ENCODE results near the gene MAEA. TPM values are rescaled to one million over a fixed set of nuclear protein-coding genes. Genes with fewer than 3 reads are reported as not detected.

The MAEA gene
- total and polyA plus RNA-seq, 8 donors = 43.8 to 70.4 (median 56.1) TPM

- TF ChIP-seq CTCF (IDR thresholded peaks at IDR 0.05) = no peak
- ATAC-seq = no peak
- peaks cover 0 to 5% of the 10 kb centered on the region in 2 donors for H3K4me1 ChIP-seq
- H3K4me3 ChIP-seq = no peak overlapping the region
- intact Hi-C loops (cut with DNase I) = loop anchor here in 1 of 2 donors (10.0 kb wide), 1 partner anchor 257 kb away; no protein-coding TSS in a partner anchor
- peaks cover 0 to 42% of the 10 kb centered on the region in 2 donors for H3K36me3 ChIP-seq
- DNase-seq = peak in 1 of 4 donors; percentile 67
- H3K9me3 ChIP-seq = no peaks in the 10 kb centered on the region
- no peak overlapping the region for H3K27ac ChIP-seq
- H3K27me3 ChIP-seq = no peaks in the 10 kb centered on the region
Observed at GRCh38 chr4:1367936-1368289, 78.2 kb downstream of the MAEA start.

GRCh38 chr4:1368421-1369090 is 78.9 kb downstream of the MAEA start:
- TF ChIP-seq CTCF (IDR thresholded peaks at IDR 0.05) = no peak
- Histone ChIP-seq H3K27ac (no peak overlapping the region), H3K9me3 (no peaks in the 10 kb centered on the region), H3K27me3 (no peaks in the 10 kb centered on the region), H3K4me1 (peaks cover 0 to 5% of the 10 kb centered on the region in 2 donors), H3K36me3 (peaks cover 0 to 48% of the 10 kb centered on the region in 2 donors), H3K4me3 (no peak overlapping the region)
- intact Hi-C loops (cut with DNase I) = loop anchor here in 1 of 2 donors (10.0 kb wide), 1 partner anchor 256 kb away; no protein-coding TSS in a partner anchor
- DNase-seq = peak in 2 of 4 donors; percentile 28 to 71
- no peak for ATAC-seq

GRCh38 chr4:1369091-1369450 is 79.4 kb downstream of the MAEA start:
- intact Hi-C loops (cut with DNase I) = loop anchor here in 1 of 2 donors (10.0 kb wide), 1 partner anchor 256 kb away; no protein-coding TSS in a partner anchor
- Histone ChIP-seq H3K27ac (no peak overlapping the region), H3K9me3 (no peaks in the 10 kb centered on the region), H3K36me3 (peaks cover 0 to 51% of the 10 kb centered on the region in 2 donors), H3K4me1 (peaks cover 0 to 5% of the 10 kb centered on the region in 2 donors), H3K4me3 (no peak overlapping the region), H3K27me3 (no peaks in the 10 kb centered on the region)
- DNase-seq = peak in 1 of 4 donors; percentile 72
- no peak for TF ChIP-seq CTCF (IDR thresholded peaks at IDR 0.05)
- no peak for ATAC-seq

GRCh38 chr4:1369479-1370079 is 79.9 kb downstream of the MAEA start:
- peaks cover 0 to 57% of the 10 kb centered on the region in 2 donors for H3K36me3 ChIP-seq
- ATAC-seq = no peak
- intact Hi-C loops (cut with DNase I) = loop anchor here in 1 of 2 donors (10.0 kb wide), 1 partner anchor 255 kb away; no protein-coding TSS in a partner anchor

More at GRCh38 chr4:1369479-1370079, 79.9 kb downstream of the MAEA start:
- H3K9me3 ChIP-seq = no peaks in the 10 kb centered on the region
- H3K4me1 ChIP-seq = peaks cover 0 to 5% of the 10 kb centered on the region in 2 donors
- H3K27ac ChIP-seq = no peak overlapping the region
- TF ChIP-seq CTCF (IDR thresholded peaks at IDR 0.05) = no peak
- DNase-seq = peak in 1 of 4 donors; percentile 50
- no peaks in the 10 kb centered on the region for H3K27me3 ChIP-seq
- no peak overlapping the region for H3K4me3 ChIP-seq
